NCI-H82 treated with DMSO at 0.1 percent for 48 hours (cell line): ENCODE results near the gene NREP.
A peak's percentile ranks its signal among the peaks of the same experiment; 100 is the strongest.
"Not testable (repeated sequence)": the region's sequence is repeated elsewhere in the genome, so short reads cannot be mapped to it uniquely, and the experiment has no call there.

ENCODE experiments used
- DNase-seq: peaks from one replicate; lab custom pipeline; 2025; ENCODE audit not compliant: unreplicated experiment; lab: John Stamatoyannopoulos, UW

NREP gene

DNA sequence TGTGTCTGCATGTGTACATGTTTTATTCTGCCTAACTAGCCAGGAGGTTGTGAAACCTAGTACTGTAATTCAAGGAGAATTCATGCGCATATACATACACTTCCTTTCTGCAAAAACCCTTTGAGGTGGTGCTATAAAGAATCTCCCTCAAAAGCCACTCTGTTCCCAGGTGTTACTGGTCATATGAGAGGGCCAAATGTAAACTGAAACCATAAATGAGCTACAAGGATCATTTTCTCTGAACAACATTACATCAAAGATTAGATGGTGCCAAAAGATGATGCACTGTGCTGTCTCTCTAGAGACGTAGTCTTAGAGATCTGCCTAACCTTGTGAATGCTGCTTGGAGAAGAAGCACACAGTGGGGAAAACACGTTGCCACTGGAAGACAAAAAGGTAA is 15.7 kb downstream of the NREP start:
- DNase-seq: no peak

- no peak for DNase-seq
Observed at GRCh38 chr5:111739416-111739815, 17.6 kb downstream of the NREP start.

DNA sequence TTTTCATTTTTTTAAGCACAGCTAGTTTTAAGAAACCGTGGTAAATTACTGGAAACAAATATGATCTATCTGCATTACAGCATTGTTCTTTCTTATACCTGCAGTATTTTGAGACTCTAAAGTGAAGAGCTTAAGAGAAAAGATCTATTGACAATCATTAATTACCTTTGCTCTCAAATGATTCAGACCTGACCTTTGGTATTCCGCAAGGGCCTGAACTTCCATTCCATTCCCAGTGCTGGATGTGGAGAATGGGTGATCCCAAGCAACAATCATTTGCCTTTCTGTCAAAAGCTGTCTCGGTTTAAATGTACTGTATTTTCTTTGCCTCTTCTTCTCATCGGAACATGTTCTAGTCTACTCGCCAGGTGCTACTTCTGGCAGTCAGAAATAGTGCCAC is 18.9 kb downstream of the NREP start:
- no peak for DNase-seq

DNA sequence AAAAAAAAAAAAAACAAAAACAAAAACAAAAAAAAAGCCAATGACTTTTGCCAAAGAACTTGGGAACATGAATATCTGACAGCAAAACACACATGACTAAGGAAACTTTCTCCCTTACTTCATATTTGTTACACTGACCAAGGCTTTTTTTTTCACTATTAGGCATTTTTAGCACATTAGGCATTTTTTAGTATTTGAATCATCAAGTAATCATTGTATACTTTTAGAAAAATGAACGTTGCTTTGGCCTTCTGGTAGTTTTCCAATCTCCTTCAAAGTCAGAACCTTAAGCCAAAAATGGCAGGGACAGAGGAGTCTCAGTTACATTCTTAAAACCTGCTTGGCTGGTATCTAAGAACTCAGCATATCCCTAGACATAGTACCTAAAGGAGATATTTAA is 19.3 kb downstream of the NREP start:
- DNase-seq: no peak

GRCh38 chr5:111735583-111736270 is 21.3 kb downstream of the NREP start:
- DNase-seq: no peak

GRCh38 chr5:111734597-111734996 is 22.4 kb downstream of the NREP start:
- DNase-seq: no peak

DNA sequence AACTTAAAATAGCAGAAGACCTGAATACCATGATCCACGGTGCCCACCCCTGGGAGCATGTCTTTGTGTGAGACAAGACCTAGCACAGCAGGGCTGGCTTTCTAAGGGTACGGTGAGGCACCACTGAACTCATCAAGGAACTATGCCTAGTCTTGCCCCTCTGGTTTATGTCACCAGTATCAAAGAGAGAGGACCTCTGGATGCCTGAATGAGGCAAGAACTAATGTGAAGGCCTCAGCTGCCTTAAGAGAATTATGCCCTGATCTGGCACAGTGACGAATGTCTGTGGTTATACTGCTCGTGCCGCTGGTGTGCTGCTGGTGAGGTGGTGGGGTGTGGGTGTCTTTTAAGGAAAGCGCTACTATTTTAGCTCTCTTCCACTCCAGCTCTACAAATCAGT is 23.0 kb downstream of the NREP start:
- no peak for DNase-seq

- DNase-seq: no peak
Observed at GRCh38 chr5:111733571-111733970, 23.4 kb downstream of the NREP start.

- no peak for DNase-seq
Observed at GRCh38 chr5:111731638-111732037, 25.4 kb downstream of the NREP start.

- DNase-seq: no peak
Observed at GRCh38 chr5:111730659-111731382, 26.2 kb downstream of the NREP start.

DNA sequence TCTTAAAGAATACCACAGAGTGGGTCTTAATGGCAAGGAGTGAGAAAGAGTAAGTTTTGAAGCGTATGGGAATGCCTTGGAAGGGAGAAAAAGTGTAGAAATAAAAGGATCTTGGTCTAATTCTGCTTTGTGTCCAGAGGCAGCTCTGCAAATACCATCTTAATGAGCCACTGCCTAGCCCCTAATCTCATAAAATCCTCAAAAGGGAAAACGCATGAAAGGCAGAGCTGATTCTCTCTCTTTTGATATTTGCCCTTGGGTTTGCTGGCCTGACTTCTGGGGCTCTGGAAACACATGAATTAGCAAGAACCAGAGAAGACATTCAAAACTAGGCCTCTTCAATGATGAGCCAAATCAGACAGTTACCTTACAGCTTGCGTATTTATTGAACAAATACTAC is 28.1 kb downstream of the NREP start:
- no peak for DNase-seq

DNA sequence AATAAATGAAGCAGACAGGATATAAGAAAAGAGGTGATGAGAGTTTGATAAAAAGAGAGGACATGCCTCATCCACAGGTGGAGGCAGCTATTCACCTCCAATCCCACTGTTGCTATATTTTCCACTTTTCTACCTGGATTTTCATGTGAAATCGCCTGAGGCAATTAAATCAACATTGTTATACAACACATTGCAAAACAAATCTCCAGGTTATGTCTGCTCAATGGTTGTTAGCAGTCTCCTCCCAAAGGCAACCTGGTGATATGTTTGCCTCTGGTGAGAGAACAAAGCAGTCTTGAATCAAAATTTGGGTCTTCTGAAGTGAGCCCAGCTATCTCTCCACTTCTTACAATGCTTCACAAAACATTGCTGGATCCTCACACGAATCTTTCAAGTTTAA is 30.0 kb downstream of the NREP start:
- DNase-seq: no peak

GRCh38 chr5:111722140-111722539 is 34.9 kb downstream of the NREP start:
- DNase-seq: no peak

DNA sequence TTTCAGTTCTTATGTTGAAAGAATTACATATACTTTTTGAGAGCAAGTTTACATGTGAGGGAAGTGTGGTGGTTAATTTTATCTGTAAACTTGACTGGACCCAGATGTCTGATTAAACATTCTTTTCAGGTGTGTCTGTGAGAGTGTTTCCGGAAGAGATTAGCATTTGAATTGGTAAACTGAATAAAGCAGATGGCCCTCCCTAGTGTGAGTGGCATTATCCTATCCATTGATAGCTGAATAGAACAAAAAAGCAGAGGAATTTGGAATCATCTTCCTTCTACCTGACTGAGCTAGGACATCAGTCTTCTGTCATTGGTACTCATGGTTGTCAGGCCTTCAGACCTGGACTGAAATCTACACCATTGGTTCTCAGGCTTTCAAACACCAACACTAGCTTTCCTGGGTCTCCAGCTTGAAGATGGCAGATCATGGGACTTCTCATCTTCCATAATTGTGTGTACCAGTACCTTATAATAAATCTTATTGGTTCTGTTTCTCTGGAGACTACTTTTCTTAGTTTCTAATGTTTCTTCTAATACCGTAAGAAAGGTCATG is 36.6 kb downstream of the NREP start:
- no peak for DNase-seq

DNA sequence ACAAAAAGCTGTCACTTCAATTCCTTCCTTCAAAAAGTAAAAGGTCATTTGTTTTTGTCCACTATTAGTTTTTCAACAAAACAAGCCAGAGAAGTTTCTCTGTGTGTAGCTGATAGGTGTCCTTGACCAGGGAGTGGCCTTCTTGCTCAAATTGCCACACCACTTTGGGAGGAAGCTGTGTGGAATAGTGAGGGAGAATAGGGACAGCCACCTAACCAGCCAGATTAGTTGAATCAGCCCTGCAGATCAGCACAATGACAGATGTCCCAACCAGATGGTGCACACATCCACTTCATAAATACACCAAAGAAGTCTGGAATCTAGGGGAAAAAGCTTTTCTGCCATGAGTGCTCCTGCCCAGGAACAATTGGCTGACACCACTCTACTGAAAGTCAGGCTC is 37.2 kb downstream of the NREP start:
- peak; percentile 72 for DNase-seq

- DNase-seq: not testable (repeated sequence)
Observed at GRCh38 chr5:111716789-111717188, 40.2 kb downstream of the NREP start.

DNA sequence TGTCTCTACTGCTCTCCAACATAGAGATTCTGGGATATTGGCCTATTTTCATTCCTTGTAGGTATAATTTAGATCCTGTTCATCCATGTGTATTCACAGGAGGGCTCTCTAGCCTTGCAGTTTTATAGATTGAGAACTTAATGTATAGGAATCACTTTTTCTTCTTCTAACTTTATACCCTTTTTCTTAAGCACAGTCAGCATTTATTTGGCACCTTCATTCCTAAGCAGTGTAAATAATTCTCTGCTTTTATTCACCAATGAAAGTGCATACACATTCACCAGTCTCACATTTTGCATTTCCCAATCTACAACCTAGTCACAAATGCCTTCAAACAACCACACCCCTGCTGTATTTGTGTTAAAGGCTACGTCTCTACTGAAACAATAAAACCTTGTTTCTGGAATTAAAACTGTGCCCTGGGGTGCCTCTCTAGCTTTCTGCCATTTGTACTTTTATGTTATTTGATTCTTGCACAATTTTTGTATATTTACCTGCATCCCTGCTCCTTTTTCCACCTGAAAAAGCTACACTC is 49.3 kb downstream of the NREP start:
- DNase-seq: no peak

DNA sequence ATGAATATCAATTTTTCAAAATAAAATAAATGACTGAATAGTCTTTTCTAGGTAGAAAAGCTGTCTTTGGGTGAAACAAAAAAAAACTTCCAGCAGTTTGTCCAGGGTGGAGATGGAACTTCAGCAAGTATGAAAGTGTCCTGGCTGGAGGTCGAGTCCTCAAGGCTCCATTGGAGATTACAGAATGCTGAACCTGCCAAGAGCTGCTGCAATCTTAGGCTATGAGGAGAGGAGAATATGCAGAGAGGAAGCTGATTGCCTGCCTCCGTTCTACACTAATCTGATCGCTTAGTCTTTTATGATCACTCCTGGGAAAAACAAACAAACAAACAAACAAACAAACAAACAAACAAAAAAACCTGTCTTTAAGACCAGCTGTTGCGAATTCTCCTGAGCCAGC is 50.6 kb downstream of the NREP start:
- DNase-seq: peak; percentile 38

DNA sequence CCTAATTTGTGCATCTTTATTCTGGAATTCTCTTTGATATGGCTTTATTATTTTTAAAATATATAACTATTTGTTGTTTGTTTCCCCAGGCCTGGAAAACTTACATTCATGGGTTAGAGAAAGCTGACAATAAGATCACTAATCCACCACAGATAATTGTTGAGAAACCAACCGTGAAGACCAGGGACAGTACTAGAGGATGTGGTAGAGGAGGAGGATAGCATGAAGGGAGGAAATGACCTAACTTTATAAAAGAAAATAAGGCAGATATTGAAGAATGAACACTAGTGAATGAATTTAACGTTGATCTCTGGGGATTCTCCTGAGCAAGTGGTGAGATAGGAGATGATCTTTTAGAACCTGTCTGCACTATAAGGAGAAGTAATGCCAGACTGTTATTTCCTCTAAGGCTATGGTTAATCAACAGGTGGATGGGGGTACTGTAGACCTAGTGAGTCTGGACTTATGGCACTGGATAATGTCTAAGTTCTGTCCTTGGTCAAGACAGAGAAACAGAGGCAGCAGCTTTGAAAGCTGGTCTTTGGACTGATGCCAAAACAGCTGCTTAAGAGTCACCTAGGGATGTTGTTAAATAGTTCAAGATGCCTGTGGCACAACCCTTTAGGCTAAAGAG is 52.4 kb downstream of the NREP start:
- no peak for DNase-seq

- no peak for DNase-seq
Observed at GRCh38 chr5:111703662-111704061, 53.3 kb downstream of the NREP start.

DNA sequence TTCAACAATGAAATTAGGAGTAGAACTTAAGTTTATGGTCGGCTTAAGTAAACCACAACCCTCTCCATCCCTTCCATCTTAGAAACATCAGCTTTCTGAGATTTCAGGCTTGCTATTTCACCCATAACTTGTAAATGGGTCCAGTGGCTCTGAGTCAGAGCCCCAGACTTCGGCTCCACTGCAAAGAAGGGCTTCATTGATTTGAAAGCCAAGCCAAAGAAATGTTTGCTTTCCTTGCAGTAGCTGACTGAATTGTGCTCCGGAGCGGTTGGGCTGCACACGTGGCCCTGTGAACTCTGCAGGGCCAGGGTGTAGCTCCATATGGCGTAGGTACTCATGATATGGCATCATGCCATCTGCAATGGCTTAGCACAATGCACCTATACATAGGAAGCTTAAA is 57.0 kb downstream of the NREP start:
- DNase-seq: peak; percentile 12

GRCh38 chr5:111699324-111699723 is 57.7 kb downstream of the NREP start:
- DNase-seq: no peak
